Measurements from ENCODE around the gene EPB41L1. TPM values are rescaled to one million over a fixed set of nuclear protein-coding genes. Genes with fewer than 3 reads are reported as not detected.

The EPB41L1 gene
- total RNA-seq, 1 experiment from 2014 or later: 42.1 TPM

DNA sequence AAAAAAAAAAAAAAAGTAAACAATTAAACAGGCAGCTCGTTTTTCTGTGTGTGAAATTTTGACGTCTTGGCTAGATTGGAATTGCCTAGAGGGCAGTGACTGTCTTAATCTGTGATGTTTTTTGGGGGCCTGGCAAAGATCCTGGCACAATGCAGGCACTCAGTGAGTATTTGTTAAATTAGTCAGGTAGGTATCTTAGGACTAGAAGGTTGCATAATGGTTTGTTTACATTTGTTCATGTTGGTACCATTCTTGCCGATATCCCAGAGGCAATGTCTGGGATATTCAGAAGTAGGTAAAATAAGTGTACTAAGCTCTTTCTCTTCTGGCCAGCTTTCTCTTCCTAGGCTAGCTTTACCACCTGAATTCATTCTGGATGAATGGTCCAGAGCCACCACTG is 84.2 kb downstream of the EPB41L1 start:
- Histone ChIP-seq H3K27me3 (ENCODE audit: insufficient read depth, low read length) (no peaks in the 10 kb centered on the region), H3K4me2 (ENCODE audit: low read length) (no peak overlapping the region), H3K4me3 (replicated peaks in 1 of 2; ENCODE audit: low read depth in 1 of 2, low read length in 2 of 2) (no peak overlapping the region), H3K4me1 (ENCODE audit: control insufficient read depth in 1 of 2, insufficient read depth in 2 of 2, low read length in 2 of 2) (peaks cover 10 to 13% of the 10 kb centered on the region in 2 experiments), H4K20me1 (ENCODE audit: insufficient read depth) (0 out of 2 replicates have a peak, but pooled peaks cover 5% of the 10 kb centered on the region), H3K36me3 (ENCODE audit: control insufficient read depth in 1 of 2, insufficient read depth in 2 of 2, low read length in 2 of 2) (peaks cover 12 to 34% of the 10 kb centered on the region in 2 experiments; a peak in 3 of 4 replicates), H3K27ac (ENCODE audit: low read depth, low read length) (no peak overlapping the region), H3K9ac (ENCODE audit: low read length) (no peak overlapping the region), H3K9me2 (ENCODE audit: insufficient read depth) (no peaks in the 10 kb centered on the region), H2AFZ (ENCODE audit: low read depth, low read length, poor library complexity, severe bottlenecking) (no peak overlapping the region), H3K9me3 (ENCODE audit: control insufficient read depth in 1 of 2, insufficient read depth in 1 of 2, low read depth in 1 of 2, low read length in 2 of 2) (no peaks in the 10 kb centered on the region), H3K79me2 (ENCODE audit: insufficient read depth, low read length) (peaks cover 74% of the 10 kb centered on the region)
- ChIA-PET CTCF (no interaction called here), POLR2A (no interaction called here), RAD21 (ENCODE audit: low non-redundant PET in 1 of 2, low total read pairs in 2 of 2, uncharacterized antibody in 2 of 2, unreplicated experiment in 2 of 2) (no interaction called here)
- no peak for ATAC-seq
- intact Hi-C loops (cut with micrococcal nuclease): no loop called here
- TF ChIP-seq RAD21 (IDR thresholded peaks at IDR 0.05; ENCODE audit: low read depth): no peak
- TF ChIP-seq SRF (IDR thresholded peaks at IDR 0.05; ENCODE audit: low read depth): no peak
- TF ChIP-seq, protein P1, sequence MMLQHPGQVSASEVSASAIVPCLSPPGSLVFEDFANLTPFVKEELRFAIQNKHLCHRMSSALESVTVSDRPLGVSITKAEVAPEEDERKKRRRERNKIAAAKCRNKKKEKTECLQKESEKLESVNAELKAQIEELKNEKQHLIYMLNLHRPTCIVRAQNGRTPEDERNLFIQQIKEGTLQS (IDR thresholded peaks at IDR 0.05): no peak
- no peak for TF ChIP-seq SIN3A (IDR thresholded peaks at IDR 0.05; ENCODE audit: low read depth)
- TF ChIP-seq CBX3 (IDR thresholded peaks at IDR 0.05; ENCODE audit: low read depth): no peak
- TF ChIP-seq, protein P2, sequence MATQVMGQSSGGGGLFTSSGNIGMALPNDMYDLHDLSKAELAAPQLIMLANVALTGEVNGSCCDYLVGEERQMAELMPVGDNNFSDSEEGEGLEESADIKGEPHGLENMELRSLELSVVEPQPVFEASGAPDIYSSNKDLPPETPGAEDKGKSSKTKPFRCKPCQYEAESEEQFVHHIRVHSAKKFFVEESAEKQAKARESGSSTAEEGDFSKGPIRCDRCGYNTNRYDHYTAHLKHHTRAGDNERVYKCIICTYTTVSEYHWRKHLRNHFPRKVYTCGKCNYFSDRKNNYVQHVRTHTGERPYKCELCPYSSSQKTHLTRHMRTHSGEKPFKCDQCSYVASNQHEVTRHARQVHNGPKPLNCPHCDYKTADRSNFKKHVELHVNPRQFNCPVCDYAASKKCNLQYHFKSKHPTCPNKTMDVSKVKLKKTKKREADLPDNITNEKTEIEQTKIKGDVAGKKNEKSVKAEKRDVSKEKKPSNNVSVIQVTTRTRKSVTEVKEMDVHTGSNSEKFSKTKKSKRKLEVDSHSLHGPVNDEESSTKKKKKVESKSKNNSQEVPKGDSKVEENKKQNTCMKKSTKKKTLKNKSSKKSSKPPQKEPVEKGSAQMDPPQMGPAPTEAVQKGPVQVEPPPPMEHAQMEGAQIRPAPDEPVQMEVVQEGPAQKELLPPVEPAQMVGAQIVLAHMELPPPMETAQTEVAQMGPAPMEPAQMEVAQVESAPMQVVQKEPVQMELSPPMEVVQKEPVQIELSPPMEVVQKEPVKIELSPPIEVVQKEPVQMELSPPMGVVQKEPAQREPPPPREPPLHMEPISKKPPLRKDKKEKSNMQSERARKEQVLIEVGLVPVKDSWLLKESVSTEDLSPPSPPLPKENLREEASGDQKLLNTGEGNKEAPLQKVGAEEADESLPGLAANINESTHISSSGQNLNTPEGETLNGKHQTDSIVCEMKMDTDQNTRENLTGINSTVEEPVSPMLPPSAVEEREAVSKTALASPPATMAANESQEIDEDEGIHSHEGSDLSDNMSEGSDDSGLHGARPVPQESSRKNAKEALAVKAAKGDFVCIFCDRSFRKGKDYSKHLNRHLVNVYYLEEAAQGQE (IDR thresholded peaks at IDR 0.05; ENCODE audit: low read depth): no peak
- no peak for TF ChIP-seq ZFX (IDR thresholded peaks at IDR 0.05)
- no peak for DNase-seq (ENCODE audit: low read depth, low spot score)
- BruUV-seq (replicated peaks): no TSS peak

DNA sequence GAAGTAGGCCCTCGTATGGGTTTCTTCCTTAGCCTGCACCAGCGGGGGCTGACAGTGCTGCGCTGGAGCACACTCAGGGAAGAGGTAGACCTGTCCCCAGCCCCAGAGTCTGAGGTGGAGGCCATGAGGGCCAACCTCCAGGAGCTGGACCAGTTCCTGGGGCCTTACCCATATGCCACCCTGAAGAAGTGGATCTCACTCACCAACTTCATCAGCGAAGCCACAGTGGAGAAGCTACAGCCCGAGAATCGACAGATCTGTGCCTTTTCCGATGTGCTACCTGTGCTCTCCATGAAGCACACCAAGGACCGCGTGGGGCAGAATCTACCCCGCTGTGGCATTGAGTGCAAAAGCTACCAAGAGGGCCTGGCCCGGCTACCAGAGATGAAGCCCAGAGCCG is 85.5 kb downstream of the EPB41L1 start:
- RAD21 ChIA-PET (ENCODE audit: low non-redundant PET in 1 of 2, low total read pairs in 2 of 2, uncharacterized antibody in 2 of 2, unreplicated experiment in 2 of 2): no interaction called here
- CTCF ChIA-PET: no interaction called here
- H3K9me3 ChIP-seq (ENCODE audit: control insufficient read depth in 1 of 2, insufficient read depth in 1 of 2, low read depth in 1 of 2, low read length in 2 of 2): no peaks in the 10 kb centered on the region
- 0 out of 2 replicates have a peak, but pooled peaks cover 5% of the 10 kb centered on the region for H4K20me1 ChIP-seq (ENCODE audit: insufficient read depth)
- H3K27ac ChIP-seq (ENCODE audit: low read depth, low read length): no peak overlapping the region
- H3K4me3 ChIP-seq (replicated peaks in 1 of 2; ENCODE audit: low read depth in 1 of 2, low read length in 2 of 2): no peak overlapping the region
- peaks cover 77% of the 10 kb centered on the region for H3K79me2 ChIP-seq (ENCODE audit: insufficient read depth, low read length)
- H3K9me2 ChIP-seq (ENCODE audit: insufficient read depth): no peaks in the 10 kb centered on the region
- intact Hi-C loops (cut with micrococcal nuclease): no loop called here
- BruUV-seq (replicated peaks): no TSS peak
- POLR2A ChIA-PET: no interaction called here
- no peak overlapping the region for H3K4me2 ChIP-seq (ENCODE audit: low read length)
- ATAC-seq: no peak
- peaks cover 10 to 13% of the 10 kb centered on the region in 2 experiments for H3K4me1 ChIP-seq (ENCODE audit: control insufficient read depth in 1 of 2, insufficient read depth in 2 of 2, low read length in 2 of 2)
- no peak for DNase-seq (ENCODE audit: low read depth, low spot score)
- no peak overlapping the region for H3K9ac ChIP-seq (ENCODE audit: low read length)
- no peaks in the 10 kb centered on the region for H3K27me3 ChIP-seq (ENCODE audit: insufficient read depth, low read length)
- H2AFZ ChIP-seq (ENCODE audit: low read depth, low read length, poor library complexity, severe bottlenecking): no peak overlapping the region
- peaks cover 25 to 43% of the 10 kb centered on the region in 2 experiments; a peak in 3 of 4 replicates for H3K36me3 ChIP-seq (ENCODE audit: control insufficient read depth in 1 of 2, insufficient read depth in 2 of 2, low read length in 2 of 2)
- TF ChIP-seq ELF1 (IDR thresholded peaks at IDR 0.05; ENCODE audit: borderline replicate concordance, low read depth): no peak
- TF ChIP-seq, protein P1 (IDR thresholded peaks at IDR 0.05): no peak
- TF ChIP-seq RAD21 (IDR thresholded peaks at IDR 0.05; ENCODE audit: low read depth): no peak
- TF ChIP-seq, protein P3, sequence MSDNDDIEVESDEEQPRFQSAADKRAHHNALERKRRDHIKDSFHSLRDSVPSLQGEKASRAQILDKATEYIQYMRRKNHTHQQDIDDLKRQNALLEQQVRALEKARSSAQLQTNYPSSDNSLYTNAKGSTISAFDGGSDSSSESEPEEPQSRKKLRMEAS (IDR thresholded peaks at IDR 0.05): no peak
- TF ChIP-seq YY1 (IDR thresholded peaks at IDR 0.05; ENCODE audit: extremely low read depth, insufficient replicate concordance, low read depth, low read length): no peak
- no peak for TF ChIP-seq SIN3A (IDR thresholded peaks at IDR 0.05; ENCODE audit: low read depth)
- TF ChIP-seq CBX3 (IDR thresholded peaks at IDR 0.05; ENCODE audit: low read depth): no peak
- TF ChIP-seq EZH2 (IDR thresholded peaks at IDR 0.05): no peak
- no peak for TF ChIP-seq EZH2phosphoT487 (IDR thresholded peaks at IDR 0.05; ENCODE audit: borderline replicate concordance)
- TF ChIP-seq, protein P4, sequence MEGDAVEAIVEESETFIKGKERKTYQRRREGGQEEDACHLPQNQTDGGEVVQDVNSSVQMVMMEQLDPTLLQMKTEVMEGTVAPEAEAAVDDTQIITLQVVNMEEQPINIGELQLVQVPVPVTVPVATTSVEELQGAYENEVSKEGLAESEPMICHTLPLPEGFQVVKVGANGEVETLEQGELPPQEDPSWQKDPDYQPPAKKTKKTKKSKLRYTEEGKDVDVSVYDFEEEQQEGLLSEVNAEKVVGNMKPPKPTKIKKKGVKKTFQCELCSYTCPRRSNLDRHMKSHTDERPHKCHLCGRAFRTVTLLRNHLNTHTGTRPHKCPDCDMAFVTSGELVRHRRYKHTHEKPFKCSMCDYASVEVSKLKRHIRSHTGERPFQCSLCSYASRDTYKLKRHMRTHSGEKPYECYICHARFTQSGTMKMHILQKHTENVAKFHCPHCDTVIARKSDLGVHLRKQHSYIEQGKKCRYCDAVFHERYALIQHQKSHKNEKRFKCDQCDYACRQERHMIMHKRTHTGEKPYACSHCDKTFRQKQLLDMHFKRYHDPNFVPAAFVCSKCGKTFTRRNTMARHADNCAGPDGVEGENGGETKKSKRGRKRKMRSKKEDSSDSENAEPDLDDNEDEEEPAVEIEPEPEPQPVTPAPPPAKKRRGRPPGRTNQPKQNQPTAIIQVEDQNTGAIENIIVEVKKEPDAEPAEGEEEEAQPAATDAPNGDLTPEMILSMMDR (IDR thresholded peaks at IDR 0.05 in 2 of 3, conservative IDR thresholded peaks at IDR 0.05 in 1 of 3; ENCODE audit: borderline replicate concordance in 1 of 3, insufficient read depth in 1 of 3, low read depth in 2 of 3, low read length in 2 of 3): no peak
